Liver (tissue), 3 donors: ENCODE results near the gene ZNF844.

Experiments used
- ATF3 ChIP-seq: IDR thresholded peaks from 2 replicates; pipeline ENCODE4 v1.6.1; 2016; ENCODE audit warnings: antibody characterized with exemption
- CTCF ChIP-seq: fragments of 150-350 bp; IDR thresholded peaks from 2 replicates; pipeline ENCODE4 v1.5.1; 2017; ENCODE audit warnings: improper control_type of control experiment, low read depth, low read length; ENCODE audit not compliant: missing input control
- EGR1 ChIP-seq, 2 donors: IDR thresholded peaks; 2 replicates each; pipeline ENCODE4 v1.6.1; 2016 to 2018; ENCODE audit warnings: antibody characterized with exemption in 2 of 2, low read depth in 2 of 2
- FOXA2 ChIP-seq: IDR thresholded peaks from 2 replicates; pipeline ENCODE4 v1.6.1; 2016; ENCODE audit warnings: antibody characterized with exemption
- GABPA ChIP-seq, 2 donors: IDR thresholded peaks in 1 of 2; conservative IDR thresholded peaks in 1 of 2; 2 replicates each; pipeline ENCODE4 v1.6.1; 2016; ENCODE audit warnings: antibody characterized with exemption in 2 of 2, mild to moderate bottlenecking in 1 of 2, moderate library complexity in 1 of 2
- JUND ChIP-seq, 2 donors: IDR thresholded peaks; 2 replicates each; pipeline ENCODE4 v1.6.1; 2016; ENCODE audit warnings: antibody characterized with exemption in 2 of 2
- MAX ChIP-seq: IDR thresholded peaks from 2 replicates; pipeline ENCODE4 v1.6.1; 2016; ENCODE audit warnings: antibody characterized with exemption
- RAD21 ChIP-seq, 2 donors: IDR thresholded peaks; 2 replicates each; pipeline ENCODE4 v1.6.1; 2016; ENCODE audit warnings: antibody characterized with exemption in 2 of 2, mild to moderate bottlenecking in 2 of 2
- REST ChIP-seq: IDR thresholded peaks from 2 replicates; pipeline ENCODE4 v1.6.1; 2016; ENCODE audit warnings: antibody characterized with exemption, mild to moderate bottlenecking
- RXRA ChIP-seq, 2 donors: IDR thresholded peaks; 2 replicates each; pipeline ENCODE4 v1.6.1; 2017 to 2018; ENCODE audit warnings: antibody characterized with exemption in 2 of 2, mild to moderate bottlenecking in 1 of 2
- TAF1 ChIP-seq: conservative IDR thresholded peaks from 2 replicates; pipeline ENCODE4 v1.6.1; 2016; ENCODE audit warnings: antibody characterized with exemption, mild to moderate bottlenecking
- YY1 ChIP-seq: IDR thresholded peaks from 2 replicates; pipeline ENCODE4 v1.6.1; 2016; ENCODE audit warnings: antibody characterized with exemption, mild to moderate bottlenecking
- ZBTB33 ChIP-seq: IDR thresholded peaks from 2 replicates; pipeline ENCODE4 v1.6.1; 2016; ENCODE audit warnings: antibody characterized with exemption
- donor health status: healthy.
- donor health status: healthy.

- no peak for TF ChIP-seq RAD21 (IDR thresholded peaks at IDR 0.05)
- no peak for TF ChIP-seq ZBTB33
- no peak for TF ChIP-seq REST
- no peak for TF ChIP-seq RXRA (IDR thresholded peaks at IDR 0.05)
- no peak for TF ChIP-seq CTCF
- TF ChIP-seq MAX: no peak
- TF ChIP-seq TAF1: no peak
- TF ChIP-seq EGR1 (IDR thresholded peaks at IDR 0.05; ENCODE audit: low read depth in 2 of 2): no peak
- no peak for TF ChIP-seq ATF3
- TF ChIP-seq JUND (IDR thresholded peaks at IDR 0.05): no peak
- TF ChIP-seq YY1: no peak
- TF ChIP-seq FOXA2: no peak
- no peak for TF ChIP-seq GABPA (IDR thresholded peaks at IDR 0.05 in 1 of 2, conservative IDR thresholded peaks at IDR 0.05 in 1 of 2)
These were observed 33.5 kb downstream of the ZNF844 start for GRCh38 chr19:12098040-12098439.
